Muscle of leg (tissue), 11 donors: ENCODE data around the gene AKT3. TPM values are rescaled to one million over a fixed set of nuclear protein-coding genes. Genes with fewer than 3 reads are reported as not detected.
"Not testable (repeated sequence)": the region's sequence is repeated elsewhere in the genome, so short reads cannot be mapped to it uniquely, and the experiment has no call there.

Experiments used
- DNase-seq: peaks from one replicate; pipeline ENCODE4 v3.0.0; 2013
- H3K27ac ChIP-seq: one replicate; pipeline ENCODE4 v1.5.1; 2013; ENCODE audit warnings: mild to moderate bottlenecking, low read length, control low read depth
- H3K27me3 ChIP-seq: one replicate; pipeline ENCODE4 v1.6.1; 2013; ENCODE audit warnings: low read length; ENCODE audit not compliant: control insufficient read depth, insufficient read depth
- H3K36me3 ChIP-seq: one replicate; pipeline ENCODE4 v1.6.1; 2013; ENCODE audit warnings: low read length; ENCODE audit not compliant: control insufficient read depth, insufficient read depth
- H3K4me1 ChIP-seq: one replicate; pipeline ENCODE4 v1.6.1; 2013; ENCODE audit warnings: low read length; ENCODE audit not compliant: control insufficient read depth, insufficient read depth
- H3K4me3 ChIP-seq: one replicate; pipeline ENCODE4 v1.5.1; 2013; ENCODE audit warnings: low read length, control low read depth
- H3K9me3 ChIP-seq: replicated peaks from 2 replicates; pipeline ENCODE4 v1.6.1; 2013; ENCODE audit warnings: low read depth, low read length; ENCODE audit not compliant: control insufficient read depth
- WGBS: methylation state at CpG from one replicate; pipeline ENCODE4 v1.1.5; 2013; ENCODE audit warnings: missing lambda C conversion rate; ENCODE audit not compliant: insufficient coverage; 5-methylcytosine and 5-hydroxymethylcytosine counted together
- polyA plus RNA-seq, 8 donors: library from polyadenylated mRNA; unstranded; fragments of 120-200 nt; gene quantifications; one replicate each; pipeline versions ENCODE4 v1.2.1 to v1.2.3, GENCODE V29; 2013; ENCODE audit warnings: inconsistent platforms in 1 of 8, low replicate concordance in 1 of 8; ENCODE audit not compliant: insufficient read length in 8 of 8, insufficient read depth in 1 of 8
- total RNA-seq: library from RNA; stranded (reverse); fragments of 120-200 nt; gene quantifications from one replicate; pipeline ENCODE4 v1.2.4, GENCODE V29; 2013

The AKT3 gene
- total and polyA plus RNA-seq, 9 donors, result 14.3 to 25.0 (median 19.6) TPM

GRCh38 chr1:243792401-243792800 lies 57.6 kb downstream of the AKT3 start:
- H3K36me3 ChIP-seq, result no peaks in the 10 kb centered on the region
- H3K27ac ChIP-seq, result no peak overlapping the region
- WGBS, result no CpG with 5 or more reads among the region's 2 CpGs
- no peak overlapping the region for H3K4me3 ChIP-seq
- H3K27me3 ChIP-seq, result no peaks in the 10 kb centered on the region
- no peak for DNase-seq
- H3K4me1 ChIP-seq, result no peaks in the 10 kb centered on the region
- H3K9me3 ChIP-seq, result no peaks in the 10 kb centered on the region

DNA sequence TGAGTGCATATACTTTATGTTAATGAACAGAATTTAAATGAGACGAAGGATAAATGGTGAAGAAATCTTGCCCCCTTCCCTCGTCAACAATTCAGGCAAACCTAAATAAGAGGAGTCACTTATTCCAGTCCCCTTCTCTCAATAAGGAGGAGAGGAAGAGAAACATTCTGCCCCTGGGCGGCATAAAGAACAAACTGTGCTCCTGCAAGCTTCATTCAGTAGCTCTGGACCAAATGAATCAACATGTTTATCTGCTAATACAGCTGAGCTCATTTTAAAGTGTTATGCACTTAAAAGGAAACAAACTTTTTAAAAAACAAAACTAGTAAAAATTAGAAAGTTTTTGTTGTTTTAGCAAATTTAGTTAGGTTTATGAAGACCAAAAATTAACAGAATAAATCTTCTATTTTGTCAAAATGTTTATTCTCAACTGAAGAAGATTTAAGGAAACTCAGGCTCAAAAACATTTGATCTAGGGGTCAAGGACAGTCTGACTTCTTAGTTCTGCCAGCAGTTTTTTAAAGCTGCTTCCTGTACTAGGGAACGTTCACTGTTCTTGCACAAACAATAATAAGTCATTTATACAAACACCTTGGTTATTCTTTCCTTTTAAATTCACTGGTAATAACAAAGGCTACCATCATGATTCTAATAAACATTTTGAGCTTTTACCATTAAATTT lies 58.3 kb downstream of the AKT3 start:
- WGBS, result 20% methylated on average over 1 of the region's 4 CpGs
- Histone ChIP-seq H3K4me1 (no peaks in the 10 kb centered on the region), H3K27me3 (no peaks in the 10 kb centered on the region), H3K27ac (no peak overlapping the region), H3K9me3 (no peaks in the 10 kb centered on the region), H3K36me3 (no peaks in the 10 kb centered on the region), H3K4me3 (no peak overlapping the region)
- no peak for DNase-seq

- DNase-seq, result no peak
- 96% methylated on average over 2 of the region's 3 CpGs for WGBS
- Histone ChIP-seq H3K9me3 (no peaks in the 10 kb centered on the region), H3K27me3 (no peaks in the 10 kb centered on the region), H3K36me3 (no peaks in the 10 kb centered on the region), H3K4me1 (peaks cover 4% of the 10 kb centered on the region), H3K27ac (no peak overlapping the region), H3K4me3 (no peak overlapping the region)
Measured at GRCh38 chr1:243790404-243790803, 59.6 kb downstream of the AKT3 start.

GRCh38 chr1:243786531-243786930 lies 63.5 kb downstream of the AKT3 start:
- WGBS, result no CpG with 5 or more reads among the region's 3 CpGs
- H3K27ac ChIP-seq, result no peak overlapping the region
- H3K4me3 ChIP-seq, result no peak overlapping the region
- H3K27me3 ChIP-seq, result no peaks in the 10 kb centered on the region
- no peaks in the 10 kb centered on the region for H3K36me3 ChIP-seq
- H3K4me1 ChIP-seq, result peaks cover 4% of the 10 kb centered on the region
- no peaks in the 10 kb centered on the region for H3K9me3 ChIP-seq
- no peak for DNase-seq

DNA sequence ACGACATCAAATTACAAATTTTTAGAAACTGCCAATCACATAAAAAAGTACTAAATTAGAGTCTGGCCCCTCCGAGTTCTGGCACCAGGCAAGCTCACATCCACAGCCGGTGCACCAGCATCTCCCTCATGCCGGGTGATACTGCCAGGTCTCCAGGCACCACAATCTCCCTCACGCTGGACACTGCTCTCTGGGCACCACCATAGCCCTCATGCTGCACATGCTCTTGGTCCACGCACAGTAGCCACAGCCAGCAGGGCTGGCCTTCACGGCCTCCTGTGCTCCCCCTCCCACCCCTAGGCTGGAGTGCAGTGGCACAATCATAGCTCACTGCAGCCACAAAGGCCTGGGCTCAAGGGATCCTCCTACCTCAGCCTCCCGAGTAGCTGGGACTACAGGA lies 65.5 kb downstream of the AKT3 start:
- no peak overlapping the region for H3K27ac ChIP-seq
- 97% methylated on average over 4 of the region's 8 CpGs for WGBS
- no peaks in the 10 kb centered on the region for H3K9me3 ChIP-seq
- H3K27me3 ChIP-seq, result no peaks in the 10 kb centered on the region
- H3K36me3 ChIP-seq, result no peaks in the 10 kb centered on the region
- no peak for DNase-seq
- H3K4me1 ChIP-seq, result peaks cover 4% of the 10 kb centered on the region
- H3K4me3 ChIP-seq, result no peak overlapping the region

DNA sequence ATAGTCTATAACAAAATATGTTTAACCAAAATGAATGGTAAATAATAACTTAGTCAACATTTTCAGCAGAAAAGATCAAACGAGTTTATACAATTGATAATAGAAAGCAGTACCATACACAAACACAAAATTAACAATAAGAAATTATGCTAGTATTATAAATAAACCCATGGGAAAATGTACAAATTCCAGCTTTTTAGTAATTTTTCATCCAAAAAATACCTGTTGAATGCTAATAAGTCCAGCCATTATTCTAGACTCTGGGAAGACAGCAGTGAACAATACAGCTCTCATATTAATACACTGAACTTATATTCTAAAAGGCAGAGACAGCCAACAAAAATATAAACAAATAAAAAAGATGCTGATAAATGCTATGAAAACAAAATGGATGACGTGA lies 66.3 kb downstream of the AKT3 start:
- no CpG with 5 or more reads among the region's 2 CpGs for WGBS
- peaks cover 4% of the 10 kb centered on the region for H3K4me1 ChIP-seq

GRCh38 chr1:243772361-243773050 lies 77.5 kb downstream of the AKT3 start:
- H3K4me1 ChIP-seq, H3K36me3 ChIP-seq, H3K27me3 ChIP-seq, DNase-seq, H3K4me3 ChIP-seq, H3K9me3 ChIP-seq, H3K27ac ChIP-seq: not testable (repeated sequence)
- no CpG with 5 or more reads among the region's 4 CpGs for WGBS

More for the DNA sequence above, 66.3 kb downstream of the AKT3 start:
- no peaks in the 10 kb centered on the region for H3K9me3 ChIP-seq
- no peak overlapping the region for H3K27ac ChIP-seq
- no peaks in the 10 kb centered on the region for H3K36me3 ChIP-seq
- H3K4me3 ChIP-seq, result no peak overlapping the region
- H3K27me3 ChIP-seq, result no peaks in the 10 kb centered on the region
- DNase-seq, result no peak

- Histone ChIP-seq H3K9me3 (no peaks in the 10 kb centered on the region), H3K4me3 (no peak overlapping the region), H3K4me1 (no peaks in the 10 kb centered on the region), H3K36me3 (no peaks in the 10 kb centered on the region), H3K27ac (no peak overlapping the region), H3K27me3 (no peaks in the 10 kb centered on the region)
- no peak for DNase-seq
- no CpG with 5 or more reads among the region's 1 CpG for WGBS
Measured at GRCh38 chr1:243770860-243771259, 79.2 kb downstream of the AKT3 start.

GRCh38 chr1:243765676-243766075 lies 84.4 kb downstream of the AKT3 start:
- H3K4me3 ChIP-seq, result no peak overlapping the region
- DNase-seq, result no peak
- no peak overlapping the region for H3K27ac ChIP-seq
- H3K36me3 ChIP-seq, result no peaks in the 10 kb centered on the region
- 56% methylated on average over 2 of the region's 2 CpGs for WGBS
- H3K27me3 ChIP-seq, result no peaks in the 10 kb centered on the region
- H3K9me3 ChIP-seq, result no peaks in the 10 kb centered on the region
- no peaks in the 10 kb centered on the region for H3K4me1 ChIP-seq

- H3K27me3 ChIP-seq, result no peaks in the 10 kb centered on the region
- no peak overlapping the region for H3K4me3 ChIP-seq
- no peaks in the 10 kb centered on the region for H3K4me1 ChIP-seq
- no peak for DNase-seq
- WGBS, result 100% methylated on average over 1 of the region's 5 CpGs
- H3K27ac ChIP-seq, result no peak overlapping the region
- no peaks in the 10 kb centered on the region for H3K36me3 ChIP-seq
- no peaks in the 10 kb centered on the region for H3K9me3 ChIP-seq
Measured at GRCh38 chr1:243763806-243764205, 86.2 kb downstream of the AKT3 start.
